ENCODE data around the gene HSH2D. TPM values are rescaled to one million over a fixed set of nuclear protein-coding genes. Genes with fewer than 3 reads are reported as not detected.

Gene HSH2D
- total and polyA plus RNA-seq, 10 of the 15 experiments (the other 5 are each of a cell fraction or from before 2014, with no cell fraction given), result 22.0 to 145 (median 89.3) TPM

DNA sequence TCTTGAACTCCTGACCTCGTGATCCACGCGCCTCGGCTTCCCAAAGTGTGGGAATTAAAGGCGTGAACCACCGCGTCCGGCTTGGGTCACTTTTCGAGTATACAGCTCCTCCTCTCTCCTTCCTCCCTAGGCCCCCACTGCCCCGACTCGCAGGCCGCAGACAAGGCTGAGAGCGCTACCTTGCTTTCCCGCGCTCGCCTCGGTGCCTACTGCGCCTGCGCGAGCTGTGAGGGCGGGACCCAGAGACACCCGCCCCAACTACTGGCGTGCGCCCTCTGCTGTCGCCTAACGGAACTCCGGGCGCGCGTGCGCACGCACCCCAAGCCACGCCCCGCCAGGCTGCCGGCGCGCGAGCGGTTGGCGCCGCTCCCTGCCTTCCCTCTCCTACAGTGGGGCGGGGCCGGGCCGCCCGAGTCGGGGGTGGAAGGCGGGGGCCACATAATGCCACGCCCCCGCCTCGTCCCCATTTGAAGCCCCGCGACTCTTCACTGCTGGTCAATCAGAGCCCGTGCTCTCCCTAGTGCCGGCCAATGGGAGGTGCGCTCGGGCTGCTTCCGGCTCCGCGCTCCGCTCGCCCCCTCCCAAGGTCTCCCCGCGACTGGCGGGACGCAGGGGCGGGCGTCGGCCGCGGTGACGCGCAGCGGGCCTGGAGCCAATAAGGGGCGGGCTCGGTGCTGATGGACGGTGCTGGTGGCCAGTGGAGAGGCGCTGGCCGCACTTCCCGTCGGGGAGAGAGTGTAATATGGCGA is 32.2 kb upstream of the HSH2D start, which contains the start of gene RAB8A (continued):
- TF ChIP-seq, protein P1, sequence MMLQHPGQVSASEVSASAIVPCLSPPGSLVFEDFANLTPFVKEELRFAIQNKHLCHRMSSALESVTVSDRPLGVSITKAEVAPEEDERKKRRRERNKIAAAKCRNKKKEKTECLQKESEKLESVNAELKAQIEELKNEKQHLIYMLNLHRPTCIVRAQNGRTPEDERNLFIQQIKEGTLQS (IDR thresholded peaks at IDR 0.05; ENCODE audit: borderline replicate concordance, extremely low read depth, low read depth, low read length), result peak; percentile 37; the same call in 1 of the 2 replicates
- TF ChIP-seq HDAC2 (IDR thresholded peaks at IDR 0.05) (no peak), GATAD2B (conservative IDR thresholded peaks at IDR 0.05; ENCODE audit: low read depth) (peak; percentile 52), FOS (IDR thresholded peaks at IDR 0.05; ENCODE audit: borderline replicate concordance, extremely low read depth, insufficient read length) (peak; percentile 65), ZNF217 (IDR thresholded peaks at IDR 0.05) (peak; percentile 96)
- TF ChIP-seq, protein P2, sequence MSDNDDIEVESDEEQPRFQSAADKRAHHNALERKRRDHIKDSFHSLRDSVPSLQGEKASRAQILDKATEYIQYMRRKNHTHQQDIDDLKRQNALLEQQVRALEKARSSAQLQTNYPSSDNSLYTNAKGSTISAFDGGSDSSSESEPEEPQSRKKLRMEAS (IDR thresholded peaks at IDR 0.05; ENCODE audit: low read depth, low read length), result peak; percentile 60
- TF ChIP-seq, protein P3, sequence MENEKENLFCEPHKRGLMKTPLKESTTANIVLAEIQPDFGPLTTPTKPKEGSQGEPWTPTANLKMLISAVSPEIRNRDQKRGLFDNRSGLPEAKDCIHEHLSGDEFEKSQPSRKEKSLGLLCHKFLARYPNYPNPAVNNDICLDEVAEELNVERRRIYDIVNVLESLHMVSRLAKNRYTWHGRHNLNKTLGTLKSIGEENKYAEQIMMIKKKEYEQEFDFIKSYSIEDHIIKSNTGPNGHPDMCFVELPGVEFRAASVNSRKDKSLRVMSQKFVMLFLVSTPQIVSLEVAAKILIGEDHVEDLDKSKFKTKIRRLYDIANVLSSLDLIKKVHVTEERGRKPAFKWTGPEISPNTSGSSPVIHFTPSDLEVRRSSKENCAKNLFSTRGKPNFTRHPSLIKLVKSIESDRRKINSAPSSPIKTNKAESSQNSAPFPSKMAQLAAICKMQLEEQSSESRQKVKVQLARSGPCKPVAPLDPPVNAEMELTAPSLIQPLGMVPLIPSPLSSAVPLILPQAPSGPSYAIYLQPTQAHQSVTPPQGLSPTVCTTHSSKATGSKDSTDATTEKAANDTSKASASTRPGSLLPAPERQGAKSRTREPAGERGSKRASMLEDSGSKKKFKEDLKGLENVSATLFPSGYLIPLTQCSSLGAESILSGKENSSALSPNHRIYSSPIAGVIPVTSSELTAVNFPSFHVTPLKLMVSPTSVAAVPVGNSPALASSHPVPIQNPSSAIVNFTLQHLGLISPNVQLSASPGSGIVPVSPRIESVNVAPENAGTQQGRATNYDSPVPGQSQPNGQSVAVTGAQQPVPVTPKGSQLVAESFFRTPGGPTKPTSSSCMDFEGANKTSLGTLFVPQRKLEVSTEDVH (IDR thresholded peaks at IDR 0.05; ENCODE audit: low read depth, partially characterized antibody), result peak; percentile 91
